HepG2 (cell line): ENCODE results near the gene PHF10. TPM values are rescaled to one million over a fixed set of nuclear protein-coding genes. Genes with fewer than 3 reads are reported as not detected.

ENCODE experiments used
- BRF2 ChIP-seq: sonication (generic); formaldehyde crosslinking; IDR thresholded peaks from 2 replicates; pipeline ENCODE4 v1.8.1; 2022; ENCODE audit warnings: mild to moderate bottlenecking, missing genetic modification reagents
- CEBPB ChIP-seq: IDR thresholded peaks from 2 replicates; pipeline ENCODE4 v1.6.1; 2011; ENCODE audit warnings: low read depth, low read length, improper control_type of control experiment, borderline replicate concordance
- CHD2 ChIP-seq: IDR thresholded peaks from 2 replicates; pipeline ENCODE4 v1.6.1; 2011; ENCODE audit warnings: low read depth, low read length, improper control_type of control experiment
- DR1 ChIP-seq: sonication (generic); formaldehyde crosslinking; IDR thresholded peaks from 2 replicates; pipeline ENCODE4 v1.8.0; 2021; ENCODE audit warnings: mild to moderate bottlenecking, missing genetic modification reagents, inconsistent platforms
- FOXM1 ChIP-seq: sonication (generic); formaldehyde crosslinking; IDR thresholded peaks from 2 replicates; pipeline ENCODE4 v1.5.0; 2020; ENCODE audit warnings: missing genetic modification reagents
- KLF12 ChIP-seq: sonication (generic); formaldehyde crosslinking; IDR thresholded peaks from 2 replicates; pipeline ENCODE4 v1.4.0; 2020; ENCODE audit warnings: missing genetic modification reagents, borderline replicate concordance
- MTF1 ChIP-seq: sonication (generic); formaldehyde crosslinking; IDR thresholded peaks from 2 replicates; pipeline ENCODE4 v1.5.0; 2020; ENCODE audit warnings: missing genetic modification reagents
- MYNN ChIP-seq: sonication (generic); formaldehyde crosslinking; IDR thresholded peaks from 2 replicates; pipeline ENCODE4 v1.4.0; 2020; ENCODE audit warnings: mild to moderate bottlenecking, low read depth, missing genetic modification reagents
- PHF5A ChIP-seq: IDR thresholded peaks from one replicate; pipeline ENCODE4 v1.6.1; 2018; ENCODE audit warnings: low read depth, missing genetic modification reagents; ENCODE audit not compliant: unreplicated experiment
- SIN3B ChIP-seq: fragments of 150-350 bp; IDR thresholded peaks from 2 replicates; pipeline ENCODE4 v1.6.1; 2014; ENCODE audit warnings: low read length
- SP5 ChIP-seq: IDR thresholded peaks from 2 replicates; pipeline ENCODE4 v1.6.1; 2016; ENCODE audit warnings: low read depth, borderline replicate concordance
- TFDP1 ChIP-seq: IDR thresholded peaks from 2 replicates; pipeline ENCODE4 v1.6.1; 2016; ENCODE audit warnings: missing compliant biosample characterization, missing genetic modification reagents, borderline replicate concordance
- ZBTB42 ChIP-seq: sonication (generic); formaldehyde crosslinking; IDR thresholded peaks from 2 replicates; pipeline ENCODE4 v1.5.0; 2020; ENCODE audit warnings: mild to moderate bottlenecking, missing genetic modification reagents
- ZHX1 ChIP-seq: sonication (generic); formaldehyde crosslinking; IDR thresholded peaks from 2 replicates; pipeline ENCODE4 v1.8.1; 2022; ENCODE audit warnings: low read depth, mild to moderate bottlenecking, missing genetic modification reagents
- ZIK1 ChIP-seq: sonication (generic); formaldehyde crosslinking; IDR thresholded peaks from 2 replicates; pipeline ENCODE4 v1.5.0; 2020; ENCODE audit warnings: mild to moderate bottlenecking, low read depth, missing genetic modification reagents, borderline replicate concordance
- ZNF605 ChIP-seq: sonication (generic); formaldehyde crosslinking; IDR thresholded peaks from 2 replicates; pipeline ENCODE4 v1.8.0; 2022; ENCODE audit warnings: mild to moderate bottlenecking, missing genetic modification reagents
- ZNF687 ChIP-seq: sonication (generic); formaldehyde crosslinking; IDR thresholded peaks from 2 replicates; pipeline ENCODE4 v1.5.1; 2020; ENCODE audit warnings: mild to moderate bottlenecking, missing genetic modification reagents, moderate library complexity
- polyA plus RNA-seq, 8 experiments: library from polyadenylated mRNA; depleted of rRNA in 3 of 8; stranded (reverse) in 7 of 8; unstranded in 1 of 8; fragments of >200 nt; fragmentation: Illumina TruSeq in 4 of 8; extraction: Trizol in 4 of 8; gene quantifications; 2 replicates each; pipeline versions ENCODE4 v1.2.1 to v1.2.3, GENCODE V29; 2011 to 2016; ENCODE audit warnings: low read depth in 4 of 8, missing spikeins in 1 of 8, mixed read lengths in 1 of 8; ENCODE audit not compliant: insufficient read depth in 1 of 8
- total RNA-seq, 5 experiments: library from RNA; depleted of rRNA; stranded (reverse); fragments of >200 nt; fragmentation: Illumina TruSeq; extraction: Trizol; gene quantifications; 2 replicates each; pipeline ENCODE4 v1.2.3, GENCODE V29; 2016; ENCODE audit warnings: low read depth in 1 of 5

Gene PHF10
- total and polyA plus RNA-seq, 2 of the 13 experiments (the other 11 are each of a cell fraction or from before 2014, with no cell fraction given) = 42.1 to 84.1 TPM

GRCh38 chr6:169701954-169702839 lies 22.1 kb downstream of the PHF10 start, which contains the start of the genes C6orf120 and WDR27 (continued):
- TF ChIP-seq DR1 (peak; percentile 94), FOXM1 (0 out of 2 replicates have a peak, but pooled peaks have one; percentile 32), MTF1 (CRISPR knock-in tag) (0 out of 2 replicates have a peak, but pooled peaks have one; percentile 9), ZNF605 (CRISPR knock-in tag) (peak; percentile 84), MYNN (no peak), SP5 (CRISPR knock-in tag) (peak; percentile 82), SIN3B (peak; percentile 76), PHF5A (CRISPR knock-in tag) (peak; percentile 46), CEBPB (no peak), ZNF687 (CRISPR knock-in tag) (peak; percentile 93), BRF2 (peak; percentile 94; the same call in 1 of the 2 replicates), ZIK1 (CRISPR knock-in tag) (peak; percentile 80; the same call in 1 of the 2 replicates), ZBTB42 (CRISPR knock-in tag) (peak; percentile 1; the same call in 1 of the 2 replicates), ZHX1 (CRISPR knock-in tag) (no peak; the same call in 1 of the 2 replicates), TFDP1 (CRISPR knock-in tag) (peak; percentile 88), CHD2 (peak; percentile 100), KLF12 (CRISPR knock-in tag) (peak; percentile 84; the same call in 1 of the 2 replicates)
